Fibroblast of skin of abdomen (primary cell): Measurements from ENCODE around the gene RSAD2. TPM values are rescaled to one million over a fixed set of nuclear protein-coding genes. Genes with fewer than 3 reads are reported as not detected.
"Not testable (repeated sequence)": the region's sequence is repeated elsewhere in the genome, so short reads cannot be mapped to it uniquely, and the experiment has no call there.

Experiments
- DNase-seq: peaks from one replicate; pipeline ENCODE4 v3.0.0-alpha.2; 2013
- polyA plus RNA-seq, 2 experiments: library from polyadenylated mRNA; unstranded; fragments of 120-200 nt; gene quantifications; one replicate each; pipeline ENCODE4 v1.2.1, GENCODE V29; 2013; ENCODE audit not compliant: insufficient read length in 2 of 2

RSAD2 gene
- 0.22 TPM for polyA plus RNA-seq (2013, experiment 1 of 2; ENCODE audit: insufficient read length)
- 0.14 TPM for polyA plus RNA-seq (2013, experiment 2 of 2; ENCODE audit: insufficient read length)

- peak; percentile 33 for DNase-seq
Measured at GRCh38 chr2:6877402-6878304, at the start of gene RSAD2. RSAD2 (plus strand) TSS chr2:6877777; CDS start chr2:6877801, 24 bp downstream.

GRCh38 chr2:6828299-6828584, 49.3 kb upstream of the RSAD2 start:
- DNase-seq, result peak; percentile 57

GRCh38 chr2:6831229-6831628, 46.3 kb upstream of the RSAD2 start:
- no peak for DNase-seq

GRCh38 chr2:6832596-6833299, 44.8 kb upstream of the RSAD2 start:
- DNase-seq, result no peak

GRCh38 chr2:6833300-6833604, 44.3 kb upstream of the RSAD2 start:
- no peak for DNase-seq

GRCh38 chr2:6834163-6834562, 43.4 kb upstream of the RSAD2 start:
- no peak for DNase-seq

GRCh38 chr2:6835467-6835866, 42.1 kb upstream of the RSAD2 start:
- DNase-seq, result peak; percentile 3

- no peak for DNase-seq
Measured at GRCh38 chr2:6838673-6839319, 38.8 kb upstream of the RSAD2 start.

- no peak for DNase-seq
Measured at GRCh38 chr2:6841537-6842287, 35.9 kb upstream of the RSAD2 start.

- DNase-seq, result peak; percentile 2
Measured at GRCh38 chr2:6845312-6845711, 32.3 kb upstream of the RSAD2 start.

- DNase-seq, result no peak
Measured at GRCh38 chr2:6845903-6846302, 31.7 kb upstream of the RSAD2 start.

- no peak for DNase-seq
Measured at GRCh38 chr2:6846540-6846939, 31.0 kb upstream of the RSAD2 start.

GRCh38 chr2:6846967-6847681, 30.5 kb upstream of the RSAD2 start:
- DNase-seq, result no peak

GRCh38 chr2:6852195-6852594, 25.4 kb upstream of the RSAD2 start:
- DNase-seq, result no peak

- DNase-seq, result no peak
Measured at GRCh38 chr2:6854416-6854815, 23.2 kb upstream of the RSAD2 start.

- DNase-seq, result peak; percentile 10
Measured at GRCh38 chr2:6855860-6856547, 21.6 kb upstream of the RSAD2 start.

GRCh38 chr2:6856548-6856920, 21.0 kb upstream of the RSAD2 start:
- no peak for DNase-seq

GRCh38 chr2:6858466-6859027, 19.0 kb upstream of the RSAD2 start:
- not testable (repeated sequence) for DNase-seq

GRCh38 chr2:6860296-6860695, 17.3 kb upstream of the RSAD2 start:
- no peak for DNase-seq

GRCh38 chr2:6863792-6864191, 13.8 kb upstream of the RSAD2 start:
- peak; percentile 2 for DNase-seq

GRCh38 chr2:6864231-6864754, 13.3 kb upstream of the RSAD2 start:
- DNase-seq, result no peak
